Mesodermal cell (in vitro differentiated cells): ENCODE results near the gene HEATR5A.
"Not testable (repeated sequence)": the region's sequence is repeated elsewhere in the genome, so short reads cannot be mapped to it uniquely, and the experiment has no call there.

Experiments
- H3K27ac ChIP-seq: 2 replicates; pipeline ENCODE4 v1.7.0; 2013; ENCODE audit warnings: mild to moderate bottlenecking, low read depth, low read length, moderate library complexity; ENCODE audit not compliant: severe bottlenecking
- H3K36me3 ChIP-seq: 2 replicates; pipeline ENCODE4 v1.7.1; 2013; ENCODE audit warnings: mild to moderate bottlenecking, low read length, moderate library complexity; ENCODE audit not compliant: control insufficient read depth, insufficient read depth
- H3K4me1 ChIP-seq: one replicate; pipeline ENCODE4 v1.7.1; 2013; ENCODE audit warnings: mild to moderate bottlenecking, low read length; ENCODE audit not compliant: insufficient read depth, control insufficient read depth, poor library complexity, severe bottlenecking
- H3K4me3 ChIP-seq: 2 replicates; pipeline ENCODE4 v1.7.0; 2013; ENCODE audit warnings: low read length, control low read depth, mild to moderate bottlenecking; ENCODE audit not compliant: insufficient read depth, poor library complexity, severe bottlenecking; ENCODE audit errors: extremely low read depth
- H3K9me3 ChIP-seq: 2 replicates; pipeline ENCODE4 v1.7.1; 2013; ENCODE audit warnings: mild to moderate bottlenecking, low read length, moderate library complexity; ENCODE audit not compliant: control insufficient read depth
- WGBS, 2 experiments: methylation state at CpG; one replicate each; pipeline ENCODE4 v1.1.5; 2013; ENCODE audit warnings: missing lambda C conversion rate in 2 of 2; ENCODE audit not compliant: insufficient coverage in 2 of 2; 5-methylcytosine and 5-hydroxymethylcytosine counted together

HEATR5A gene

GRCh38 chr14:31388687-31389413 lies 31.5 kb downstream of the HEATR5A start:
- H3K27ac ChIP-seq = peak overlapping the region; percentile 46
- H3K36me3 ChIP-seq = peaks cover 45% of the 10 kb centered on the region
- H3K4me3 ChIP-seq = no peak overlapping the region
- no peaks in the 10 kb centered on the region for H3K4me1 ChIP-seq
- 80% methylated on average over 1 of the region's 5 CpGs; no CpG with 5 or more reads in 1 of the 2 experiments for WGBS, 2 experiments
- H3K9me3 ChIP-seq = no peaks in the 10 kb centered on the region

- H3K4me1 ChIP-seq = no peaks in the 10 kb centered on the region
- H3K36me3 ChIP-seq = peaks cover 38% of the 10 kb centered on the region
- WGBS, 2 experiments = 100% methylated on average over 5 of the region's 7 CpGs; no CpG with 5 or more reads in 1 of the 2 experiments
- no peak overlapping the region for H3K4me3 ChIP-seq
- no peaks in the 10 kb centered on the region for H3K9me3 ChIP-seq
- H3K27ac ChIP-seq = no peak overlapping the region
Observed at GRCh38 chr14:31387091-31387490, 33.3 kb downstream of the HEATR5A start.

GRCh38 chr14:31386271-31386670 lies 34.1 kb downstream of the HEATR5A start:
- Histone ChIP-seq H3K9me3 (no peaks in the 10 kb centered on the region), H3K27ac (no peak overlapping the region), H3K4me1 (no peaks in the 10 kb centered on the region), H3K4me3 (no peak overlapping the region), H3K36me3 (peaks cover 35% of the 10 kb centered on the region)
- no CpG with 5 or more reads among the region's 5 CpGs for WGBS, 2 experiments

GRCh38 chr14:31382221-31382620 lies 38.1 kb downstream of the HEATR5A start:
- H3K27ac ChIP-seq = no peak overlapping the region
- WGBS, 2 experiments = no CpG with 5 or more reads among the region's 1 CpG
- no peak overlapping the region for H3K4me3 ChIP-seq
- H3K9me3 ChIP-seq = no peaks in the 10 kb centered on the region
- peaks cover 27% of the 10 kb centered on the region for H3K36me3 ChIP-seq
- no peaks in the 10 kb centered on the region for H3K4me1 ChIP-seq

GRCh38 chr14:31380106-31380505 lies 40.2 kb downstream of the HEATR5A start:
- Histone ChIP-seq H3K36me3 (peaks cover 22% of the 10 kb centered on the region), H3K27ac (no peak overlapping the region), H3K4me3 (no peak overlapping the region), H3K4me1 (no peaks in the 10 kb centered on the region), H3K9me3 (no peaks in the 10 kb centered on the region)
- WGBS, 2 experiments = 91 to 100% methylated on average over 2 of the region's 3 CpGs

GRCh38 chr14:31379125-31379947 lies 41.0 kb downstream of the HEATR5A start:
- not testable (repeated sequence) for H3K4me3 ChIP-seq, H3K4me1 ChIP-seq, H3K27ac ChIP-seq, H3K9me3 ChIP-seq
- 96 to 100% methylated on average over 4 to 9 of the region's 16 CpGs for WGBS, 2 experiments
- H3K36me3 ChIP-seq = peaks cover 17% of the 10 kb centered on the region

GRCh38 chr14:31377433-31377832 lies 42.9 kb downstream of the HEATR5A start:
- Histone ChIP-seq H3K9me3 (no peaks in the 10 kb centered on the region), H3K4me1 (no peaks in the 10 kb centered on the region), H3K36me3 (peaks cover 20% of the 10 kb centered on the region), H3K27ac (no peak overlapping the region), H3K4me3 (no peak overlapping the region)
- WGBS, 2 experiments = 100% methylated on average over 3 of the region's 5 CpGs; no CpG with 5 or more reads in 1 of the 2 experiments

- 83 to 88% methylated on average over 1 of the region's 2 CpGs for WGBS, 2 experiments
- Histone ChIP-seq H3K36me3 (peaks cover 42% of the 10 kb centered on the region), H3K4me3 (no peak overlapping the region), H3K9me3 (no peaks in the 10 kb centered on the region), H3K27ac (no peak overlapping the region), H3K4me1 (no peaks in the 10 kb centered on the region)
Observed at GRCh38 chr14:31371646-31372045, 48.7 kb downstream of the HEATR5A start.

- Histone ChIP-seq H3K4me1 (no peaks in the 10 kb centered on the region), H3K4me3 (no peak overlapping the region), H3K9me3 (no peaks in the 10 kb centered on the region), H3K36me3 (peaks cover 26% of the 10 kb centered on the region), H3K27ac (no peak overlapping the region)
- WGBS, 2 experiments = 82 to 100% methylated on average over 3 to 4 of the region's 5 CpGs
Observed at GRCh38 chr14:31363331-31364073, 56.8 kb downstream of the HEATR5A start.

GRCh38 chr14:31362746-31363145 lies 57.6 kb downstream of the HEATR5A start:
- no peak overlapping the region for H3K4me3 ChIP-seq
- H3K36me3 ChIP-seq = peaks cover 22% of the 10 kb centered on the region
- H3K9me3 ChIP-seq = no peaks in the 10 kb centered on the region
- H3K27ac ChIP-seq = no peak overlapping the region
- 86 to 95% methylated on average over 1 to 2 of the region's 4 CpGs for WGBS, 2 experiments
- no peaks in the 10 kb centered on the region for H3K4me1 ChIP-seq
